ENCODE measurements around the gene QSOX2.

DNA sequence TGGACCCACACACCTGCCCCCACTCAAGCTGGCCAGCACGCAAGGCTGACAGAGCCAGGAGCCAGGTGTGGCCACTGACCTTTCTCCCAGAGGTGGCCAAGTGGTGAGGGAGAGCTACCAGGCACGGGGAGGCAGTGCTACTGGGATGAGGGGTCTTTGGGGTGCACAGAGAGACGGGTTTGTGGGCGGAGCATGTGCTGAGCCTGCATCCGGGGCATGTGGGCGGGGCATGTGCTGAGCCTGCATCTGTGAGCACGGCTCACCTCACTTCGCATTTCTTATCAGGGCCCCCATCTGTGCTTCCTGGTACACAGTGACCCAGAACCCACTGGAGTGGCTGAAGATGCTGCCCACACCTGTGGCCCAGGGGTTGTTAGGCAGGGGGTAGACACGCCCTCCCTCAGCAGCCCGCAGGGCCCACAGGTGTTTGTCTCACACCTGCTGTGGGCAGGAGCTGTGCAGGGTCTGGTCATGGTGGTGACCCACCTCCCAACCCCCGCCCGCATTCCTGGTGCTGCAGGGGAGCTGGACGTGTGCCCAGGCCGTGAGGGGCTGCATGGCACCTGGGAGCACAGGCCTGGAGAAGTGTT, 36.8 kb upstream of the QSOX2 start:
- TF ChIP-seq EZH2phosphoT487 (IDR thresholded peaks at IDR 0.05; ENCODE audit: low read length) (no peak), EZH2 (optimal IDR thresholded peaks at IDR 0.05; ENCODE audit: low read depth, low read length) (no peak)
- TF ChIP-seq, protein P1, sequence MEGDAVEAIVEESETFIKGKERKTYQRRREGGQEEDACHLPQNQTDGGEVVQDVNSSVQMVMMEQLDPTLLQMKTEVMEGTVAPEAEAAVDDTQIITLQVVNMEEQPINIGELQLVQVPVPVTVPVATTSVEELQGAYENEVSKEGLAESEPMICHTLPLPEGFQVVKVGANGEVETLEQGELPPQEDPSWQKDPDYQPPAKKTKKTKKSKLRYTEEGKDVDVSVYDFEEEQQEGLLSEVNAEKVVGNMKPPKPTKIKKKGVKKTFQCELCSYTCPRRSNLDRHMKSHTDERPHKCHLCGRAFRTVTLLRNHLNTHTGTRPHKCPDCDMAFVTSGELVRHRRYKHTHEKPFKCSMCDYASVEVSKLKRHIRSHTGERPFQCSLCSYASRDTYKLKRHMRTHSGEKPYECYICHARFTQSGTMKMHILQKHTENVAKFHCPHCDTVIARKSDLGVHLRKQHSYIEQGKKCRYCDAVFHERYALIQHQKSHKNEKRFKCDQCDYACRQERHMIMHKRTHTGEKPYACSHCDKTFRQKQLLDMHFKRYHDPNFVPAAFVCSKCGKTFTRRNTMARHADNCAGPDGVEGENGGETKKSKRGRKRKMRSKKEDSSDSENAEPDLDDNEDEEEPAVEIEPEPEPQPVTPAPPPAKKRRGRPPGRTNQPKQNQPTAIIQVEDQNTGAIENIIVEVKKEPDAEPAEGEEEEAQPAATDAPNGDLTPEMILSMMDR (IDR thresholded peaks at IDR 0.05; ENCODE audit: low read length) = no peak
